IPS DF 6.9 (cell line): ENCODE measurements around the gene ABCC4.

ENCODE experiments used
- DNase-seq: peaks from one replicate; pipeline ENCODE4 v3.0.0-alpha.2; 2013; ENCODE audit warnings: low read depth, low spot score
- H3K27ac ChIP-seq: one replicate; pipeline ENCODE4 v1.5.1; 2013; ENCODE audit warnings: low read length, control low read depth
- H3K27me3 ChIP-seq: 2 replicates; pipeline ENCODE4 v1.6.1; 2013; ENCODE audit warnings: mild to moderate bottlenecking, low read length; ENCODE audit not compliant: control insufficient read depth, insufficient read depth
- H3K36me3 ChIP-seq: 2 replicates; pipeline ENCODE4 v1.6.1; 2013; ENCODE audit warnings: low read length; ENCODE audit not compliant: control insufficient read depth, insufficient read depth
- H3K4me1 ChIP-seq: 2 replicates; pipeline ENCODE4 v1.6.1; 2013; ENCODE audit warnings: low read length; ENCODE audit not compliant: control insufficient read depth, insufficient read depth
- H3K4me3 ChIP-seq: 2 replicates; pipeline ENCODE4 v1.5.1; 2013; ENCODE audit warnings: mild to moderate bottlenecking, low read length
- H3K9me3 ChIP-seq: 2 replicates; pipeline ENCODE4 v1.6.1; 2013; ENCODE audit warnings: low read length, inconsistent platforms; ENCODE audit not compliant: control insufficient read depth, insufficient read depth
- WGBS: extraction: QIAGEN DNeasy Blood & Tissue Kit; methylation state at CpG from one replicate; pipeline ENCODE4 v1.1.7; 2013; ENCODE audit warnings: mixed read lengths, missing lambda C conversion rate; ENCODE audit not compliant: insufficient read length, insufficient coverage; 5-methylcytosine and 5-hydroxymethylcytosine counted together

The ABCC4 gene

DNA sequence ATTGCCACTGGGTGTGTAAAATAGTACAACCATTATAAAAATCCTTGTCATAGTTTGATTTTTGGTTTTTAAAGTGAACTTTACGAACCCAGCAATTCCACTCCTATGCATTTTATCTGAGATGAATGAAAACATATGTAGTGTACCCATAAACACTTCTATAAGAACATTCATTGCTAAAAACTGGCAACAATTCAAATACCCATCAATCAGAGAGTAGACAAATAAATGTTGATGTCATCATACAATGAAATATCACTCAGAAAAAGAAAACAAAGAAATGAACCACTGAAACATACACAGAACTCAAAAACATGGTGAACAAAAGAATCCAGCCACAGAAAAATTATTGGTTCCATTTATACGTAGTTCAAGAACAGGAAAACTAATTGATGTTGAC, 202.3 kb downstream of the ABCC4 start:
- no peak overlapping the region for H3K27ac ChIP-seq

DNA sequence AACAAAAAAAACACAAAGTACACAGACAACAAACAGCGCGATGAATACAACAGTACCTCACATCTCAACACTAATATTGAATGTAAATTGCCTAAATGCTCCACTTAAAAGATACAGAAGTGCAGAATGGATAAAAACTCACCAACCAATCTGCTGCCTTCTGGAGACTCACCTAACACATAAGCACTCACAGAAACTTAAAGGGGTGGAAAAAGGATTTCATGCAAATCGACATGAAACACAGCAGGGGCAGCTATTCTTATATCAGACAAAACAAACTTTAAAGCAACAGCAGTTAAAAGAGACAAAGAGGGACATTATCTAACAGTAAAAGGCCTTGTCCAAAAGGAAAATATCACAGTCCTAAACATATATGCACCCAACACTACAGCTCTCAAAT, 209.5 kb downstream of the ABCC4 start:
- no CpG with 5 or more reads among the region's 3 CpGs for WGBS
- H3K27me3 ChIP-seq, result no peaks in the 10 kb centered on the region
- H3K27ac ChIP-seq, result no peak overlapping the region
- DNase-seq, result no peak
- H3K9me3 ChIP-seq, result no peaks in the 10 kb centered on the region
- H3K4me1 ChIP-seq, result no peaks in the 10 kb centered on the region
- no peaks in the 10 kb centered on the region for H3K36me3 ChIP-seq
- H3K4me3 ChIP-seq, result no peak overlapping the region

More for the DNA sequence above, 202.3 kb downstream of the ABCC4 start:
- no peak for DNase-seq
- WGBS, result no CpG with 5 or more reads among the region's 2 CpGs
- Histone ChIP-seq H3K9me3 (no peaks in the 10 kb centered on the region), H3K36me3 (no peaks in the 10 kb centered on the region), H3K4me3 (no peak overlapping the region), H3K27me3 (no peaks in the 10 kb centered on the region), H3K4me1 (no peaks in the 10 kb centered on the region)

GRCh38 chr13:95087746-95088305, 213.4 kb downstream of the ABCC4 start:
- DNase-seq, result no peak
- Histone ChIP-seq H3K27me3 (no peaks in the 10 kb centered on the region), H3K9me3 (no peaks in the 10 kb centered on the region), H3K4me1 (no peaks in the 10 kb centered on the region), H3K27ac (no peak overlapping the region), H3K36me3 (no peaks in the 10 kb centered on the region), H3K4me3 (no peak overlapping the region)
- WGBS, result no CpG with 5 or more reads among the region's 3 CpGs

GRCh38 chr13:95086761-95087160, 214.5 kb downstream of the ABCC4 start:
- no CpG with 5 or more reads among the region's 2 CpGs for WGBS
- no peaks in the 10 kb centered on the region for H3K27me3 ChIP-seq
- H3K36me3 ChIP-seq, result no peaks in the 10 kb centered on the region
- H3K4me3 ChIP-seq, result no peak overlapping the region
- DNase-seq, result no peak
- H3K4me1 ChIP-seq, result no peaks in the 10 kb centered on the region
- no peaks in the 10 kb centered on the region for H3K9me3 ChIP-seq
- no peak overlapping the region for H3K27ac ChIP-seq

- no peaks in the 10 kb centered on the region for H3K36me3 ChIP-seq
- no peak overlapping the region for H3K27ac ChIP-seq
- no peaks in the 10 kb centered on the region for H3K4me1 ChIP-seq
- H3K9me3 ChIP-seq, result no peaks in the 10 kb centered on the region
- DNase-seq, result no peak
- H3K4me3 ChIP-seq, result no peak overlapping the region
- H3K27me3 ChIP-seq, result no peaks in the 10 kb centered on the region
- WGBS, result no CpG with 5 or more reads among the region's 3 CpGs
Measured at GRCh38 chr13:95083758-95084157, 217.5 kb downstream of the ABCC4 start.

DNA sequence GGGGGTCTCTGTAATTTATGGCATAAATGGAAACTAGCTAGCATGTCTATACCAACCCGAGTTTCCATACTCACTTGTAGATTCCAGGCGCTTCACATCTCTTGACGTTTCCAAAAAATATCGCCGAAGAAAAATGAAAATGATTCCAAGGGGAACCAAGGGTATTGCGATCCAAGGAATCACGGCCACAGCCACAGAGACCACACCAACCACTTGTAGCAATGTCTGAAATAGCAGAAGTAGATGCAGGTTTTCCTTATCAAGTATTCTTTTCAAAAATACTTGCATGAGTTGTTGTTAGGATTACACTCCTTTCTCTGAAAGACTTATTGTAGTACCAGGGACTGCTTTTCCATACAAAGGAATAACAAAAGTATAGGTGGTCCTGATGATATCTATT, 218.2 kb downstream of the ABCC4 start:
- no CpG with 5 or more reads among the region's 7 CpGs for whole genome bisulfite sequencing
- no peaks in the 10 kb centered on the region for H3K4me1 ChIP-seq
- H3K4me3 ChIP-seq, result no peak overlapping the region
- no peaks in the 10 kb centered on the region for H3K9me3 ChIP-seq
- DNase-seq, result no peak
- H3K27ac ChIP-seq, result no peak overlapping the region
- no peaks in the 10 kb centered on the region for H3K27me3 ChIP-seq
- H3K36me3 ChIP-seq, result no peaks in the 10 kb centered on the region

GRCh38 chr13:95075506-95075905, 225.7 kb downstream of the ABCC4 start:
- no peak for DNase-seq
- no peaks in the 10 kb centered on the region for H3K36me3 ChIP-seq
- no peak overlapping the region for H3K4me3 ChIP-seq
- WGBS, result no CpG with 5 or more reads among the region's 5 CpGs
- H3K4me1 ChIP-seq, result no peaks in the 10 kb centered on the region
- H3K27me3 ChIP-seq, result no peaks in the 10 kb centered on the region
- no peak overlapping the region for H3K27ac ChIP-seq
- H3K9me3 ChIP-seq, result no peaks in the 10 kb centered on the region

DNA sequence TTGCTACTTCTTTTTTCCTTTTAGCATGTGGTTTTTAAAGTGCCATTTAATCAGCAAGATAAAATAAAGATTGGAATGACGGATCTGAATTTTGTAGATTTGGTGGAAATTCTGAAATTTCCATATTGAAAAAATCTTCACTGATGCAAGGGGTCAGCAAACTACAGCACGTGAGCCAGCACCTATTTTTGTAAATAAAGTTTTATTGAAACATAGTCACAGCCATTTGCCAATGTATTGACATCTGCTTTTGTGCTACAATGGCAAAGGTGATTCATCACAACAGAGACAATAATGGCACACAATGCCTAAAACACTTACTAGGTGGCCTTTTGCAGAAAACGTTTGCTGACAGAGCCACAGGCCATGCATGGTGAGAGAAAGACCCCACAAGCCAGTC, 226.4 kb downstream of the ABCC4 start:
- H3K4me1 ChIP-seq, result no peaks in the 10 kb centered on the region
- no peaks in the 10 kb centered on the region for H3K9me3 ChIP-seq
- H3K27ac ChIP-seq, result no peak overlapping the region
- no peak for DNase-seq
- no peaks in the 10 kb centered on the region for H3K27me3 ChIP-seq
- H3K4me3 ChIP-seq, result no peak overlapping the region
- no CpG with 5 or more reads among the region's 3 CpGs for WGBS
- H3K36me3 ChIP-seq, result no peaks in the 10 kb centered on the region

DNA sequence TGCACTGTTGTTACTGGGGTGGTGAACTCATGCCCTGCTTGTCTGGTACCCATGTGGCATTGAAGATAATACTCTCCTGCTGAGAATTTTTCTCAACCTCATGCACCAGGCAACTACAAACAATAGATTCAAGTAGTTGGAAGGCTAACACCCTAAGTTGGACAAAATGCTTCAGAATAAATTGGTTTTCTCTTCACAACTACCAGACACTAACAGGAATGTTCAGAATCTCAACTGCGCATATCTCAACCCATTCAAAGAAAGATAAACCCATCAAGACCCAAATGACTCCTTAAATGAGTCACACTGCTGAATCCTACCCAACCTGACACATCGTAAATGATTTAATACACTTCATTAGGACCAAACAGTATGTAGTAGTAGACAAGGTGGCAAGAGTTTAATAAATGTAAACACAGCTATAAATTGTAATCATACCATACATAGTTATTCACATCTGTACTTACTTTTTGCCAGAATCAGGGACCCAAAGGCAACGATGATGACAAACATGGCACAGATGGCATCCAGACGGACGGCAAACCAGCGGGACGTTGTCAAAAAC, 227.4 kb downstream of the ABCC4 start:
- no CpG with 5 or more reads among the region's 7 CpGs for WGBS
- H3K4me3 ChIP-seq, result no peak overlapping the region

DNA sequence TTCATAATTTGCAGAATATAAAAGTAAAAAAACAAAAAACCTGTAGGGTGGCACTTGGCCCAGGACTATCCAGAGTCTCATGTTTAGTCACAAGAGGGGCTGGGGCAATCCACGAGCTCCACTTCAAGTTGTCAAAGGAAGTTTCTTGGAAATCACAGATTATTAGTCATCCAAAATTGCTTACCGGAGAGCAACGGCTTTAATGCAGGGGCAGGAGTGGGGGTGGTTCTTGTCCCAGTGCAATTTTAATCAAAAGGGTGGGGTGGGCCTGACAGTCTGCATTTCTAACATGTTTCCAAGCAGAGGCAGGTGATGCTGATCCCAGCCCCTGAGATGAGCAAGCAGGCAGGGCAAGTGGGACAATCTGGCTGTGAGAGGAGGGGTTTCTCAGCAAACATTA, 233.9 kb downstream of the ABCC4 start:
- H3K4me3 ChIP-seq, result no peak overlapping the region
- no CpG with 5 or more reads among the region's 3 CpGs for WGBS
- H3K27ac ChIP-seq, result no peak overlapping the region
- H3K9me3 ChIP-seq, result no peaks in the 10 kb centered on the region
- H3K27me3 ChIP-seq, result no peaks in the 10 kb centered on the region
- no peaks in the 10 kb centered on the region for H3K36me3 ChIP-seq
- H3K4me1 ChIP-seq, result no peaks in the 10 kb centered on the region
- no peak for DNase-seq

More for the DNA sequence above, 227.4 kb downstream of the ABCC4 start:
- H3K36me3 ChIP-seq, result no peaks in the 10 kb centered on the region
- no peaks in the 10 kb centered on the region for H3K4me1 ChIP-seq
- H3K9me3 ChIP-seq, result no peaks in the 10 kb centered on the region
- no peak overlapping the region for H3K27ac ChIP-seq
- DNase-seq, result no peak
- H3K27me3 ChIP-seq, result no peaks in the 10 kb centered on the region

DNA sequence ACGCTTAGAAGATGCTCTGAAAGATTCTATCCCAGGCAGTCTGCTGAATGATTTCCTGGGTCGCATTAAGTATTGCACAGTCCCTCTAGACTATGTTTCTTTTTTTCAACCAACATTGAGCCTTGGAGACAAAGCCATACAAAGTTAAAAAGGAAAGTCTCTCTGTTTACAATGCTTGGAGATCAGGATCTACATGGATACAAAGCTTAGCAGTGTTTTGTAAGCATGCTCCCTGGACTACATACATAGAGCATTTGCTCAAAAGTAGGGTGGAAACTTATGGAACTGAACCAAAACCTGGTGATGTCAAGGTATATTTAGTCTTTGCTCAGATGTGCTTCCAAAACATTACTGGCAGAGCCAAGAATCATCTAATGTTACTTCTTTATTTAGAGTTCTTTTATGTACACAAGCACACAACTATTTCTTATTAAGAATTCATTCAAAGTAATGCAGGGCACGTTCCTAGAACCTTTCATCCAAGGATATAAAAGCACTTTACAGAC, 241.2 kb downstream of the ABCC4 start:
- Histone ChIP-seq H3K9me3 (no peaks in the 10 kb centered on the region; the same call in 1 of the 2 replicates), H3K36me3 (no peaks in the 10 kb centered on the region), H3K27ac (no peak overlapping the region), H3K4me3 (no peak overlapping the region), H3K4me1 (no peaks in the 10 kb centered on the region; the same call in 1 of the 2 replicates), H3K27me3 (no peaks in the 10 kb centered on the region)
- DNase-seq, result no peak
- WGBS, result no CpG with 5 or more reads among the region's 3 CpGs
